ENCODE results near the gene UTP11. TPM values are rescaled to one million over a fixed set of nuclear protein-coding genes. Genes with fewer than 3 reads are reported as not detected.
A peak's percentile ranks its signal among the peaks of the same experiment; 100 is the strongest.

UTP11 gene
- total RNA-seq, 1 donor from 2014 or later: 32.6 TPM

DNA sequence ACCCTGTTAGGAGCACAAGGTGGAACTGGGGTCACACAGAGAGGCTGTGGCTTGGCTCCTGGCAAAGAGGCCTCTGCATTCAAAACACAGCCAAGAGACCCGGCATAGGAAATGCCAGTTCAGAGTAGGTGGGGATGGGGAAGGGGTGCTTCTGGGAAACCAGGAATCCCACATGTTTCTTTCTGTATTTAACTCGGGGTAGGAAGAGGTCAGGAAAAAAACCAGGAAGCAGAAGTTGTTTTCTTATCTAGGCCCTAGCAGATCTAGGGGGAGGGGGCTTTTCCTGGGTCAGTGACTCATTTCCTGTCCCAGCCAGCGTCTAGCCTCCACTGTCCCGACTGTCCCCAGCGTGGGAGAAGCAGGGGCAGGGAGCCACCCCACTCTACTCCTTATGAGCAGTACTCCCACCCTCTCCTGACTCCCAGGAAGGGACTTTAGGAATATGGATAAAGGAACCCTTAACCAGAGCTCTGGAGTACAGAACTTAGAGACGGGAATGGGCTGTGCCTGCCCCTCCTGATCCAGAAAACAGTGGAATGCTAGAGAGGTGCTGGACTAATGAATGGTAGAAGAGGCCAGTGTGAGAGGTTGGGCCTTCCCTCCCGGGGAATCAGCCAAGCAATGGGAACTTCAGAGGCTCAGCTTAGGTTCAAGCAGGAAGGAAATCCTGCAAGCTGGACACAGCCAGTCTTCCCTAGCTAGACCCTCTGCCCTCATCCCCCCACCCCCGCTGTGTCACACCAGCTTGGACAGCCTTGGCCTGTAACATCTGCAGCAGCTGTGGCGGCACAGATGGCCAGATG, 12.9 kb upstream of the UTP11 start:
- H3K36me3 Mint-ChIP-seq (ENCODE audit: unreplicated experiment): peaks cover 16% of the 10 kb centered on the region
- H3K27ac Mint-ChIP-seq (ENCODE audit: unreplicated experiment): peak overlapping the region; percentile 99
- no peak for DNase-seq (ENCODE audit: extremely low spot score, unreplicated experiment)
- TF ChIP-seq, protein P1, sequence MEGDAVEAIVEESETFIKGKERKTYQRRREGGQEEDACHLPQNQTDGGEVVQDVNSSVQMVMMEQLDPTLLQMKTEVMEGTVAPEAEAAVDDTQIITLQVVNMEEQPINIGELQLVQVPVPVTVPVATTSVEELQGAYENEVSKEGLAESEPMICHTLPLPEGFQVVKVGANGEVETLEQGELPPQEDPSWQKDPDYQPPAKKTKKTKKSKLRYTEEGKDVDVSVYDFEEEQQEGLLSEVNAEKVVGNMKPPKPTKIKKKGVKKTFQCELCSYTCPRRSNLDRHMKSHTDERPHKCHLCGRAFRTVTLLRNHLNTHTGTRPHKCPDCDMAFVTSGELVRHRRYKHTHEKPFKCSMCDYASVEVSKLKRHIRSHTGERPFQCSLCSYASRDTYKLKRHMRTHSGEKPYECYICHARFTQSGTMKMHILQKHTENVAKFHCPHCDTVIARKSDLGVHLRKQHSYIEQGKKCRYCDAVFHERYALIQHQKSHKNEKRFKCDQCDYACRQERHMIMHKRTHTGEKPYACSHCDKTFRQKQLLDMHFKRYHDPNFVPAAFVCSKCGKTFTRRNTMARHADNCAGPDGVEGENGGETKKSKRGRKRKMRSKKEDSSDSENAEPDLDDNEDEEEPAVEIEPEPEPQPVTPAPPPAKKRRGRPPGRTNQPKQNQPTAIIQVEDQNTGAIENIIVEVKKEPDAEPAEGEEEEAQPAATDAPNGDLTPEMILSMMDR (IDR thresholded peaks at IDR 0.05): no peak
- H3K4me3 Mint-ChIP-seq (ENCODE audit: unreplicated experiment): peak overlapping the region; percentile 64
- peaks cover 72% of the 10 kb centered on the region for H3K4me1 Mint-ChIP-seq (ENCODE audit: unreplicated experiment)
- no peaks in the 10 kb centered on the region for H3K9me3 Mint-ChIP-seq (ENCODE audit: unreplicated experiment)
- H3K27me3 Mint-ChIP-seq (ENCODE audit: unreplicated experiment): no peaks in the 10 kb centered on the region

DNA sequence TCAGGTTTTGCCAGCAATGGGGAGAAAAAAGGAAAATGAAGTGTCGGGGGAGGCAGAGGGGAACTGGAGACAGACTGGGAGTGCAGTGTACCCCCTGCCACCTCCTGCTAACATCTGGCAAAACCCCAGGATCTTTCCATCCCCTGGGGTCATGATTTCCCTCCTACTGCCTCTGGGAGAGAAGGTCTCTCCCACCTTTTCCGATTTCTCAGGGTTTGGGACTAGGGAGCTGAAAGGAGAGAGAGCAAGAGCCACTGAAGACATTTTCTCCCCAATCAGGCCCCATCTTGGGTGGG, 12.4 kb upstream of the UTP11 start:
- TF ChIP-seq, protein P1 (IDR thresholded peaks at IDR 0.05): no peak
- Mint-ChIP-seq H3K36me3 (ENCODE audit: unreplicated experiment) (peaks cover 12% of the 10 kb centered on the region), H3K9me3 (ENCODE audit: unreplicated experiment) (no peaks in the 10 kb centered on the region), H3K4me1 (ENCODE audit: unreplicated experiment) (peaks cover 73% of the 10 kb centered on the region), H3K27ac (ENCODE audit: unreplicated experiment) (peak overlapping the region; percentile 99), H3K27me3 (ENCODE audit: unreplicated experiment) (no peaks in the 10 kb centered on the region), H3K4me3 (ENCODE audit: unreplicated experiment) (peak overlapping the region; percentile 64)
- no peak for DNase-seq (ENCODE audit: extremely low spot score, unreplicated experiment)

DNA sequence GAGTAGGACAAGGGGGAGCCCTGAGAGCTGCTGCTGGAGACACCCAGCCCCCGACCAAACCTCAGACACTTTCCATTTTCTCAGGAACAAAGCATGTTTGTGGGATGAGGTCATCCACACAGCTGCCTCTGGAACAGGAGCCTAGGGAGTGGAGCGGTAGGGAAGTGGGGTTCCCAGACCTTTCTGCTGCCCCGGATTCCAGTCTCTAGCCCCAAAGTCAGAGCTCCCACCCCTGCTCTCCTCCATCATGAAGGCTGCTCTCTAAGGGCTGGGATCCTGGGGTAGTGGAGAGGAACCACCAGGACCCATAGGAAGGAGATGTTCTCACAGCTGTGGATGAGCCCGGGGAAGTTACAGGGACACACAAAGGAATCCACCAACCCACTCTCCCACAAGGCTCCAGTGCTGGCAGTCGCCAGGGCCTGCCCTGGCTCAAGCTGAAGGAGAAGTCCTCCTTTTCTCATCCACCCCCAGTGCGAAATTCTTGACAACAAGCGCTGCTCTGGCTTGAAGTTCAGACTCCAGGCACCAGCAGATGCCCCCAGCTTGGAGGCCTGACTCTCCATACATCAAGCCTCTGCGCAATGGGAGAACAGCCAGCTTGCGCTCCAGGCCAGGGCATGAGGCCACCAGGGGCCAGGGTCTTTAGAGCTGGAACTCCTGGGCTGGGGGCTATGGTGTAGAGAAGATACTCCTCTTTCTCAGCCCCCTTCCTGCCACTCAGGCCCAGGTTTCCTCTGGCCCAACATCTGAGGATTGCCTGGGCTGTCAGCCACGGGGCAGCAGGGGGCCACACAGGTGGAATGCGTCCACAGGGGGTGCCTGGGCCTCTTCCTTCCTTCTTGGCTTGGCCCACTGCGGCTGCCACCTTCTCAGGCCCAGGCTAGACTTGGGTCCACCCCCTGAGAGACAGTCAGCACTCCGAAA, 11.7 kb upstream of the UTP11 start:
- H3K4me3 Mint-ChIP-seq (ENCODE audit: unreplicated experiment): peak overlapping the region; percentile 64
- TF ChIP-seq, protein P1 (IDR thresholded peaks at IDR 0.05): no peak

DNA sequence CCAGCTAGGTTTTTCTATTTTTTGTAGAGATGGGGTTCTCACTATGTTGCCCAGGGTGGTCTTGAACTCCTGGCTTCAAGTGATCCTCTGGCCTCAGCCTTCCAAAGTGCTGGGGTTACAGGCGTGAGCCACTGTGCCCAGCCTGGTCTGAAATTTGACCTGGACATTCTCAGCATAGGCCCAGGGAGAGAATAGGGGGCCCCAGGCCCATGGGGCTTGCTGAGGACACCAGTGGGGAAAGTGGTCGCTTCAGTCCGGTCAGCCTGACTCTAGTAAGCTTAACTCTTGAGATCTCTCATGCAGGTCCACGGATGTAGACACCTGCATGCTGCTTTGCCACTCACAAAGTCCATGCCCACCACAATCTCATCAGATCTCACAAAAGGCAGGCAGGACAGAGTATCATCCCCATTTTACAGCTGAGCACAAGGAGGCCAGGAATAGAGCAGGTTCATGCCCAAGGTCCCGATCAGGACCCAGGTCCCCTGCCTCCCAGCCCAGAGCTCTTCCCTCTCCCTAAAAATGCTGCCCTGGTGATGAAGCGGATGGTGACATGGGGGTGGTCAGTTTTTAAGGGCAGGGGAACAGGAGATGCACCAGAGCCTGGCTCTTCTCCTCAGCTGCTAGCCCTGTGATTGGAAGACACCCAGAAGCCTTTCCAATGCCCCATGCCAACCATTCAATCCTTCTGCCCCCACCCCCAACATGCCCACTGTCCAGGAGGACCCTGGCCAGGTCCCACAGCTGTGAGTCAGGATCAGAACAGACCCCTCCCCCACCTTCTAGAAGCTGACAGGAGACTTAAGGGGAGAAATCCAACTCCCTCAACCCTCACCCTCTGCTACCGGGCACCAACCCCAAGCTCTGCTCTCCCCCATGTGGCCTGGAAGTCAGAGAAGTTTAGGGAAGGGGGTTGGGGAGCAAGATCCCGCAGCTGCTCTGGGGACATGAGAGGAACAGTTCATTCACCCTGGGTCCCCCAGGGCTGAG, 9.0 kb upstream of the UTP11 start:
- H3K27me3 Mint-ChIP-seq (ENCODE audit: unreplicated experiment): no peaks in the 10 kb centered on the region
- peaks cover 56% of the 10 kb centered on the region for H3K4me1 Mint-ChIP-seq (ENCODE audit: unreplicated experiment)
- TF ChIP-seq, protein P1 (IDR thresholded peaks at IDR 0.05): no peak
- peak overlapping the region; percentile 82 for H3K27ac Mint-ChIP-seq (ENCODE audit: unreplicated experiment)
- no peak for DNase-seq (ENCODE audit: extremely low spot score, unreplicated experiment)
- peak overlapping the region; percentile 85 for H3K4me3 Mint-ChIP-seq (ENCODE audit: unreplicated experiment)
- H3K36me3 Mint-ChIP-seq (ENCODE audit: unreplicated experiment): peaks cover 2% of the 10 kb centered on the region
- no peaks in the 10 kb centered on the region for H3K9me3 Mint-ChIP-seq (ENCODE audit: unreplicated experiment)

More for the DNA sequence above, 11.7 kb upstream of the UTP11 start:
- peaks cover 70% of the 10 kb centered on the region for H3K4me1 Mint-ChIP-seq (ENCODE audit: unreplicated experiment)
- peak overlapping the region; percentile 99 for H3K27ac Mint-ChIP-seq (ENCODE audit: unreplicated experiment)
- no peaks in the 10 kb centered on the region for H3K27me3 Mint-ChIP-seq (ENCODE audit: unreplicated experiment)
- no peak for DNase-seq (ENCODE audit: extremely low spot score, unreplicated experiment)
- H3K9me3 Mint-ChIP-seq (ENCODE audit: unreplicated experiment): no peaks in the 10 kb centered on the region
- H3K36me3 Mint-ChIP-seq (ENCODE audit: unreplicated experiment): peaks cover 10% of the 10 kb centered on the region
